Keratinocyte (primary cell): ENCODE measurements around the gene NAP1L4. TPM values are rescaled to one million over a fixed set of nuclear protein-coding genes. Genes with fewer than 3 reads are reported as not detected.

Source experiments
- DNase-seq: peaks from one replicate; pipeline ENCODE4 v3.0.0-alpha.2; 2011; ENCODE audit warnings: low read depth, missing footprints, low spot score
- FAIRE-seq: peaks from 2 replicates; lab custom pipeline; 2011; peaks lifted over from hg19 to GRCh38; lab: Jason Lieb, UNC
- H2AFZ ChIP-seq: 2 replicates; pipeline ENCODE4 v1.6.0; 2012; ENCODE audit warnings: low read length, control low read depth, inconsistent platforms; ENCODE audit not compliant: control insufficient read depth
- H3K27ac ChIP-seq: 2 replicates; pipeline ENCODE4 v1.5.1; 2011; ENCODE audit warnings: low read length; ENCODE audit not compliant: control insufficient read depth, insufficient read depth
- H3K27me3 ChIP-seq: 3 replicates; pipeline ENCODE4 v1.6.0; 2011; ENCODE audit warnings: low read length; ENCODE audit not compliant: control insufficient read depth, insufficient read depth; ENCODE audit errors: extremely low read depth
- H3K36me3 ChIP-seq, 2 experiments: 2 replicates in 1 of 2; 3 replicates in 1 of 2; pipeline ENCODE4 v1.5.1; 2011; ENCODE audit warnings: low read length in 2 of 2, mild to moderate bottlenecking in 1 of 2; ENCODE audit not compliant: control insufficient read depth in 2 of 2, insufficient read depth in 2 of 2; ENCODE audit errors: extremely low read depth in 1 of 2
- H3K4me1 ChIP-seq: 3 replicates; pipeline ENCODE4 v1.5.1; 2011; ENCODE audit warnings: low read length; ENCODE audit not compliant: control insufficient read depth, insufficient read depth; ENCODE audit errors: extremely low read depth
- H3K4me2 ChIP-seq: 3 replicates; pipeline ENCODE4 v1.6.0; 2011; ENCODE audit warnings: low read depth, low read length; ENCODE audit not compliant: control insufficient read depth, insufficient read depth; ENCODE audit errors: extremely low read depth
- H3K4me3 ChIP-seq, 3 experiments: fragments of 200-600 bp in 1 of 3; sonication (generic) in 1 of 3; 2 replicates in 2 of 3; 3 replicates in 1 of 3; pipeline ENCODE4 v1.5.1; 2011 to 2016; ENCODE audit warnings: low read length in 3 of 3, mild to moderate bottlenecking in 3 of 3, control low read depth in 2 of 3, inconsistent platforms in 1 of 3, low read depth in 1 of 3, mixed read lengths in 1 of 3, mixed run types in 1 of 3, moderate library complexity in 1 of 3; ENCODE audit not compliant: control insufficient read depth in 2 of 3, insufficient read depth in 2 of 3; ENCODE audit errors: extremely low read depth in 1 of 3
- H3K79me2 ChIP-seq: 2 replicates; pipeline ENCODE4 v1.6.0; 2012; ENCODE audit warnings: low read length; ENCODE audit not compliant: control insufficient read depth, insufficient read depth
- H3K9ac ChIP-seq: 3 replicates; pipeline ENCODE4 v1.6.0; 2011; ENCODE audit warnings: low read length; ENCODE audit not compliant: control insufficient read depth, insufficient read depth; ENCODE audit errors: extremely low read depth
- H3K9me1 ChIP-seq: 3 replicates; pipeline ENCODE4 v1.6.0; 2011; ENCODE audit warnings: low read length; ENCODE audit not compliant: control insufficient read depth, insufficient read depth; ENCODE audit errors: extremely low read depth
- H3K9me3 ChIP-seq: 2 replicates; pipeline ENCODE4 v1.5.1; 2012; ENCODE audit warnings: low read depth, low read length; ENCODE audit not compliant: control insufficient read depth
- H4K20me1 ChIP-seq: 3 replicates; pipeline ENCODE4 v1.6.0; 2011; ENCODE audit warnings: low read length; ENCODE audit not compliant: control insufficient read depth, insufficient read depth; ENCODE audit errors: extremely low read depth
- EZH2 ChIP-seq: IDR thresholded peaks from one replicate; pipeline ENCODE4 v1.6.1; 2012; ENCODE audit warnings: inconsistent platforms, mild to moderate bottlenecking, low read length, moderate library complexity
- dilution Hi-C: fragments of 300-500 bp; cut with MboI; formaldehyde crosslinking; loops from one replicate; pipeline ENCODE4 v1.7.0; 2020; ENCODE audit warnings: low sequenced_read_pairs; ENCODE audit not compliant: extremely low pct_ligation_motif_present
- polyA plus RNA-seq, 5 experiments: library from polyadenylated mRNA; depleted of rRNA in 3 of 5; stranded (reverse) in 3 of 5; stranded (forward) in 1 of 5; unstranded in 1 of 5; fragments of >200 nt; gene quantifications; 1 replicate in 1 of 5; 2 replicates in 3 of 5; 3 replicates in 1 of 5; pipeline versions ENCODE4 v1.2.1 to v1.2.3, GENCODE V29; 2011 to 2012; ENCODE audit warnings: missing spikeins in 2 of 5, low read depth in 1 of 5, low replicate concordance in 1 of 5
- TF ChIP-seq, protein P1 (sequence below), 3 experiments: IDR thresholded peaks in 1 of 3; conservative IDR thresholded peaks in 1 of 3; optimal IDR thresholded peaks in 1 of 3; 2 replicates in 2 of 3; 3 replicates in 1 of 3; pipeline versions ENCODE3 to v1.5.1; 2011; ENCODE audit warnings: low read length in 3 of 3, mild to moderate bottlenecking in 3 of 3, moderate library complexity in 2 of 3, control low read depth in 1 of 3, inconsistent platforms in 1 of 3; ENCODE audit not compliant: insufficient read depth in 2 of 3; ENCODE audit errors: extremely low read depth in 1 of 3

Gene NAP1L4
- polyA plus RNA-seq, 1 donor (not counting 4 experiments of a cell fraction or from before 2014, with no cell fraction given) = 136 TPM

DNA sequence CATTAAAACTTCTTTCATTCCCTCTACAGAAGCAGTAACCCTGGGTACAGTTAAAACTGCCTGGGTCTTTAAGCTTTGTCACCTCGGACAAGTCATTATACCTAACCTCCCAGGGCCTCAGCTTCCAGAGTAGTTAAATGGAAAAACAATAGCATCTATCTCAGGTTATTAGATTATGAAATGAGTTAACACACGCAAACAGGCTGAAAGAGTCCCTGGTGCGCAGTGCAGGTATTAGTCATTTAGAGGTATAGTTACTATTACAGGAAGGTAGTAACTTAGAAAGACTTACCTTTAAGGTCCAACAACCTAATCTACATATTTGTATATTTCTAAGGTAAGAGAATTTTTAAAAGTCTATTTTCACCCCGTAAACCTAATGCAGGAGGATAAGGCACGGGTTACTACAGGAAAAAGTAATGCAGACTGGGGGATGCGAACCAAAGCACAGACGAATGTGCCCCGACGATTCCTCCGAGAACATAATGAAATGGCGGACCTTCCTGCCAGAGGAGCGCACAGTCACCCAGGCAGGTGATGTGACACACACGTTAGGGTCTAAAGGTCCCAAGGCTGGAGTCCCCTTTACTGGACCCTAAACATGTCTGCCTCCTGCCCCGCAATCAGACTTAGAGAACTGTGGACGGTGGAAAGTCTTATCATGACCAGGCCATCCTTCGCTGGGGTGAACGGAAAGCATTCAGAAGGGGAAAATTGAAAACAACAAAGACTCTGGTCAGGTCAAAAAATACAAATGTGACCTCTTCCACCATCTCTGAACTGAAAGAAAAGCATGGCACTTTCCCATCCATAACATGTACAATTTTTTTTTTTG, 1.3 kb downstream of the NAP1L4 start:
- Histone ChIP-seq H3K27me3 (no peaks in the 10 kb centered on the region), H3K79me2 (peaks cover 60% of the 10 kb centered on the region), H3K36me3 (peaks cover 5 to 6% of the 10 kb centered on the region in 2 experiments), H4K20me1 (peaks cover 12% of the 10 kb centered on the region), H3K9me1 (no peaks in the 10 kb centered on the region), H3K4me3 (peak overlapping the region; percentile 59 to 93 (median 86)), H3K4me2 (peak overlapping the region; percentile 94), H3K9me3 (no peaks in the 10 kb centered on the region), H2AFZ (no peak overlapping the region), H3K27ac (peak overlapping the region; percentile 87), H3K9ac (peak overlapping the region; percentile 88), H3K4me1 (peaks cover 27% of the 10 kb centered on the region)
- dilution Hi-C loops = no loop called here
- TF ChIP-seq EZH2 = no peak
- TF ChIP-seq, protein P1, sequence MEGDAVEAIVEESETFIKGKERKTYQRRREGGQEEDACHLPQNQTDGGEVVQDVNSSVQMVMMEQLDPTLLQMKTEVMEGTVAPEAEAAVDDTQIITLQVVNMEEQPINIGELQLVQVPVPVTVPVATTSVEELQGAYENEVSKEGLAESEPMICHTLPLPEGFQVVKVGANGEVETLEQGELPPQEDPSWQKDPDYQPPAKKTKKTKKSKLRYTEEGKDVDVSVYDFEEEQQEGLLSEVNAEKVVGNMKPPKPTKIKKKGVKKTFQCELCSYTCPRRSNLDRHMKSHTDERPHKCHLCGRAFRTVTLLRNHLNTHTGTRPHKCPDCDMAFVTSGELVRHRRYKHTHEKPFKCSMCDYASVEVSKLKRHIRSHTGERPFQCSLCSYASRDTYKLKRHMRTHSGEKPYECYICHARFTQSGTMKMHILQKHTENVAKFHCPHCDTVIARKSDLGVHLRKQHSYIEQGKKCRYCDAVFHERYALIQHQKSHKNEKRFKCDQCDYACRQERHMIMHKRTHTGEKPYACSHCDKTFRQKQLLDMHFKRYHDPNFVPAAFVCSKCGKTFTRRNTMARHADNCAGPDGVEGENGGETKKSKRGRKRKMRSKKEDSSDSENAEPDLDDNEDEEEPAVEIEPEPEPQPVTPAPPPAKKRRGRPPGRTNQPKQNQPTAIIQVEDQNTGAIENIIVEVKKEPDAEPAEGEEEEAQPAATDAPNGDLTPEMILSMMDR (optimal IDR thresholded peaks at IDR 0.05 in 1 of 3, IDR thresholded peaks at IDR 0.05 in 1 of 3, conservative IDR thresholded peaks at IDR 0.05 in 1 of 3; ENCODE audit: extremely low read depth in 1 of 3, insufficient read depth in 2 of 3, low read length in 3 of 3) = no peak
- DNase-seq (no peak), FAIRE-seq (no peak)

DNA sequence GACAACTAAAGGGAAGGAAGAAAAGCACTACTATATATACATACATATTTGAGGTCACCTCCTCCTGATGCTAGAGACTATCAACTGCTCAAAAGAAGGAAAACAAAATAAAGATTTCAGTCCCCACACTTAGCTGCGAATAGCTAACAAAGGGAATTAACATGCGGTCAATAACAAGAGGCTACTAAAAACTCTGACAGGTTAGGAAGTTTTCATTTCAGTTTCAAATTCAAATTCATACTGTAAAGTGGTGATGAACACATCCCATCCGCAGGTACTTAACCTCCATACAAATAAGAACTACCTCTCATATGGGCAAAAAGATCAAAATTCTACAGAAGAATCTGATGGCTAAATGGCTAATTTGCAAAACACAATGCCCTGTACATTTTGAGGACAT, 2.6 kb downstream of the NAP1L4 start:
- peaks cover 73% of the 10 kb centered on the region for H3K79me2 ChIP-seq
- TF ChIP-seq EZH2 = no peak
- TF ChIP-seq, protein P1 (optimal IDR thresholded peaks at IDR 0.05 in 1 of 3, IDR thresholded peaks at IDR 0.05 in 1 of 3, conservative IDR thresholded peaks at IDR 0.05 in 1 of 3; ENCODE audit: extremely low read depth in 1 of 3, insufficient read depth in 2 of 3, low read length in 3 of 3) = no peak
- peaks cover 27% of the 10 kb centered on the region for H3K4me1 ChIP-seq
- H3K4me2 ChIP-seq = peak overlapping the region; percentile 94
- no peaks in the 10 kb centered on the region for H3K9me3 ChIP-seq
- H3K9me1 ChIP-seq = peaks cover 1% of the 10 kb centered on the region
- no peak for FAIRE-seq
- H3K4me3 ChIP-seq = peak overlapping the region; percentile 59 to 93 (median 86)
- no peak overlapping the region for H2AFZ ChIP-seq
- no peak for DNase-seq
- peak overlapping the region; percentile 87 for H3K27ac ChIP-seq
- dilution Hi-C loops = no loop called here
- peaks cover 5 to 8% of the 10 kb centered on the region in 2 experiments for H3K36me3 ChIP-seq
- H4K20me1 ChIP-seq = peaks cover 12% of the 10 kb centered on the region
- H3K9ac ChIP-seq = peak overlapping the region; percentile 88
- H3K27me3 ChIP-seq = no peaks in the 10 kb centered on the region
